Fibroblast of mammary gland (primary cell): ENCODE measurements around the gene REC114.
A peak's percentile ranks its signal among the peaks of the same experiment; 100 is the strongest.
"Not testable (repeated sequence)": the region's sequence is repeated elsewhere in the genome, so short reads cannot be mapped to it uniquely, and the experiment has no call there.

Experiments
- DNase-seq: peaks from one replicate; pipeline ENCODE4 v3.0.0-alpha.2; 2010; ENCODE audit warnings: low read depth
- H3K4me3 ChIP-seq: 2 replicates; pipeline ENCODE4 v1.5.1; 2011; ENCODE audit warnings: low read depth, mild to moderate bottlenecking, low read length, moderate library complexity; ENCODE audit not compliant: control insufficient read depth
- CTCF ChIP-seq: conservative IDR thresholded peaks from 2 replicates; pipeline ENCODE4 v1.5.1; 2011; ENCODE audit warnings: low read depth, low read length, inconsistent platforms; ENCODE audit not compliant: control insufficient read depth, insufficient read depth

The REC114 gene

GRCh38 chr15:73442968-73443367 lies at the start of gene REC114:
Gene REC114, plus strand, starts transcription at chr15:73443164. Its CDS starts 22 bp downstream, at chr15:73443186.
- TF ChIP-seq CTCF = no peak
- H3K4me3 ChIP-seq = no peak within 1 kb of the TSS
- no peak for DNase-seq

- no peak overlapping the region for H3K4me3 ChIP-seq
- no peak for DNase-seq
- TF ChIP-seq CTCF = no peak
Observed at GRCh38 chr15:73393336-73393735, 49.6 kb upstream of the REC114 start.

GRCh38 chr15:73394782-73395181 lies 48.2 kb upstream of the REC114 start:
- no peak overlapping the region for H3K4me3 ChIP-seq
- DNase-seq = no peak
- no peak for TF ChIP-seq CTCF

GRCh38 chr15:73395671-73396070 lies 47.3 kb upstream of the REC114 start:
- no peak for TF ChIP-seq CTCF
- no peak overlapping the region for H3K4me3 ChIP-seq
- DNase-seq = no peak

- DNase-seq = no peak
- no peak overlapping the region for H3K4me3 ChIP-seq
- TF ChIP-seq CTCF = no peak
Observed at GRCh38 chr15:73397461-73397860, 45.5 kb upstream of the REC114 start.

GRCh38 chr15:73398861-73399260 lies 44.1 kb upstream of the REC114 start:
- no peak for TF ChIP-seq CTCF
- H3K4me3 ChIP-seq = no peak overlapping the region
- DNase-seq = no peak

- not testable (repeated sequence) for H3K4me3 ChIP-seq
- DNase-seq = peak; percentile 25
Observed at GRCh38 chr15:73400222-73400621, 42.7 kb upstream of the REC114 start.

GRCh38 chr15:73403171-73403570 lies 39.8 kb upstream of the REC114 start:
- no peak overlapping the region for H3K4me3 ChIP-seq
- DNase-seq = peak; percentile 54
- no peak for TF ChIP-seq CTCF
